COLO668 (cell line): ENCODE data around the gene BHLHE23.
A peak's percentile ranks its signal among the peaks of the same experiment; 100 is the strongest.

Source experiments
- DNase-seq: peaks from one replicate; lab custom pipeline; 2025; ENCODE audit not compliant: unreplicated experiment; lab: John Stamatoyannopoulos, UW

BHLHE23 gene

DNA sequence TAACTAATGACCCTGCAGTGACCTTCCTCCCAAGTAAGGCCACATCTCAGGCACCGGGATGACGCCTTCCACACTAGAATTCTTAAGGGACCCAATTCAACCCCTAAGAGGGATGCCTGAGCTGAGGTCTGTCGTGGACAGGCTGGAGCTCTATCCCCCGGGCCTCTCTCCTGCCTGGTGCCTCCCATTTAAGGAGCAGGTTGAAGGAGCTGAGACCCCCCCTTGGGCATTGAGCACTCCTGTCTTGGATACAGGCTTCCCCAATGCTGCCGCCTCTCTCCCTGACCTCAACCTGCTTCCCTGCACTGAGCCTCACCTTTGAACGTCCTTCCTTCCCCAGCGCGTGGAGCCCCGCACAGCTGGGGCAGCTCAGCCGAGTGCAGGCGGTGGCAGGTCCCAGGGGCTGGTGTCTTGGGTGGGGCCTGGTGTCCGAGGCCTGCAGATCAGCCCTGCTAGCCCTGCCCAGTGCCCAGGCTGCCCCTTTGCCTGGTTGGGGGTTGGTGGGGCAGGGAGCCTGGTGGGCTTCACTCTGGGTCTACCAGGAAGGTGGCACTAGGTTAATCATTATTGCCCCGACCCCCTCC, 19.9 kb upstream of the BHLHE23 start:
- no peak for DNase-seq

DNA sequence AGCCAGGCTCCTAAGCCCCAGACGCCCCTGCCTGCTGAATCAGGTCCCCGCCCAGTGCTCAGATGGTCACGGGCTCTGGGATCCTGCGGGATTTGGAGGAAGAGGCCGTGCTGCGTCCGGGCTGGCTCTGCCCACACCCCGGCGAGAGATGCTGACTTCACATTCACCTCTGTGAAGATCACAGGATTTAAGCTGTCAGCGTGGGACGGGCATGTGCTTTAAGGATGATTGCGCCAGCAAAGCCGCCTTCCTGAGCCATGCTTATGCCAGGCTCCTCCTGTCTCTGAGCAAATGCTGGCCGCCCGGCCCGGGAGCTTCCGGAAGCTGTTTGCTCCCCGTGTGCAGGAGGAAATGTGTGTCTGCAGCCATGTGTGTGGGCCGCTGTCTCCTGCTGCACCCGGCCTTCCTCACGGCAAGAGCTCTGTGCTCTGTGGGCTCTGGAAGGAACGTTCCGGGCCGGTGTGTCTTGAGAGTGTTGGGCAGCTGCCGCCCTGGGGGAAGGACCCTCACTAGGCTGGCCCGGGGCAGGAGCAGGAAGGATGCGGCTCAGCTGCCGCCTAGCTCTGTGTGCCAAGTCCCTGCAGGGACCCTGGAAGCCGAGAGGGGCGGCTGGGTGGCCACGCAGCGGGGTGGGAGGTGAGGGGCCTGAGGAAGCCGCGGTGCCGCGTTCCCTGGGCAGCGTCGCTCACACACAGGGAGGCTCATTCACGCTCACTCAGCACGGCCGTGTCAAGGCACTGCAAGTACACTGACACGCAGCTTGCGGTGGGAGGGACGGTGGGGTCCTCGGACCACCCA, 19.0 kb upstream of the BHLHE23 start:
- peak; percentile 45 for DNase-seq

DNA sequence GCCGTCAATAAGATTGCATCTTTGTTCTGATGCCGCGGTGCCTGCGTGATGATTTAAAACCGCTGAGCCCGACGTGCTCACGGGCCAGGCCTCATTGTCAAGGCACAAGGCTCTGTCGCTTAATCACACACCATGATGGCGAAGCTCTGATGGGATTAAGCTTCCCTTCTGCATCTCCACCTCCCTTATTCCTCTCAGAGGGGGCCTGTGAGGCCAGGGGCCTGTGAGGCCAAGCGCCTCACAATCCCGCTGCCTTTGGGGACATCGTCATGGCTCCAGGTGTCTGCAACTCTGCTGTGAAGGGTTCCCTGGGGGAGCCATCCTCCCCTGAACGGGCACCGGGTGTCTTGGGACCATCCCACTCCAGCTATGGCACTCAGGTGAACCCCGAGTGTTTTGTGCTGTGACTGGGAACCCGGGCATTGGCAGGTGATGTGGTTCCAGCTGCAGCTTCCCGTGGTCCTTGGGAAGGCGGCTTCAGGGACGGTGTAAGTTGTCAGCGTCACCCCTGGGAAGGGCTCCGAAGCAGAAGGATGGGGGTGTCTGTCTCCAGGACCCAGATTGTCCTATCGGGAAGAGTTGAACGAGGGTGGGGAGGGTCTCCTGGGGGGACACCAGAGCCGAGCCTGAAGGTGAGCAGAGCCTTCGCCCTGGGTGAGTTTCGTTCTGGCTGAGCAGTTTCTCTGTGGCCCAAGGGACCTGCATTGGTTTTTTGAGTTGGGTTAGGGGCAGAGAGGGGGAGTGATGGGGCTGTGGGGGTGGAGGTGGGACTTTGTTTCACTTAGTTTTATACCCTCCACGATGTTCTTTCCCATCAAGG, 18.0 kb upstream of the BHLHE23 start:
- DNase-seq = no peak

DNA sequence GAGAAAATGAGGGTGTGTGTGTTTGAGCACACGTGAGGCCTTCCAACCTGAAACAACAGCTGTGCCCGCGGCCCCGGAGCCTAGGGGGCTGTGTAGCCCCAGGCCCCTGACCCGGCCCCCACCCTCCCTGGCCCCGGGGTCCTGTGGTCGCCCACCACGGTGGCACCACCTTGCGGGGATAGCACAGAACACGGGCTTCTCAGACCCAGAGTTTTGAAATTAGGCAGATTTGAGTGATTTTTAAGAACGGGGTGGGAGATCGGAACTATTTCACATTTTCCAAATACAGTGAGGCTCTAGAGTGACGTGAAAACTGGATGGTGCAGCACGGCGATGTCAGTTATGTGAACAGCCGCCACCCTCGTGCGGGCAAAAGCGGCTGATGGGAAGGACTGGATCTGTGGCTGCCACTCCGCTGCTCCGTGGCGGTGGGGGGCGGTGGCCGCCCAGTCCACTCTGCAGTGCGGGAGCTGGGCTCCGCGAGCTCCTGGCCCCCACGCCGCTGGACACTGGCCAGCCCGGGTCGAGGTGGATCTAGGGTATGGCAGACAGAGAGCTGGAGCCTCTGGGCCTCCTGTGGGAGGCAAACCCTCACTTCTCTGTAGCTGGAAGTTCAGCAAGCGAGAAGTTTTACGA, 17.3 kb upstream of the BHLHE23 start:
- no peak for DNase-seq

DNA sequence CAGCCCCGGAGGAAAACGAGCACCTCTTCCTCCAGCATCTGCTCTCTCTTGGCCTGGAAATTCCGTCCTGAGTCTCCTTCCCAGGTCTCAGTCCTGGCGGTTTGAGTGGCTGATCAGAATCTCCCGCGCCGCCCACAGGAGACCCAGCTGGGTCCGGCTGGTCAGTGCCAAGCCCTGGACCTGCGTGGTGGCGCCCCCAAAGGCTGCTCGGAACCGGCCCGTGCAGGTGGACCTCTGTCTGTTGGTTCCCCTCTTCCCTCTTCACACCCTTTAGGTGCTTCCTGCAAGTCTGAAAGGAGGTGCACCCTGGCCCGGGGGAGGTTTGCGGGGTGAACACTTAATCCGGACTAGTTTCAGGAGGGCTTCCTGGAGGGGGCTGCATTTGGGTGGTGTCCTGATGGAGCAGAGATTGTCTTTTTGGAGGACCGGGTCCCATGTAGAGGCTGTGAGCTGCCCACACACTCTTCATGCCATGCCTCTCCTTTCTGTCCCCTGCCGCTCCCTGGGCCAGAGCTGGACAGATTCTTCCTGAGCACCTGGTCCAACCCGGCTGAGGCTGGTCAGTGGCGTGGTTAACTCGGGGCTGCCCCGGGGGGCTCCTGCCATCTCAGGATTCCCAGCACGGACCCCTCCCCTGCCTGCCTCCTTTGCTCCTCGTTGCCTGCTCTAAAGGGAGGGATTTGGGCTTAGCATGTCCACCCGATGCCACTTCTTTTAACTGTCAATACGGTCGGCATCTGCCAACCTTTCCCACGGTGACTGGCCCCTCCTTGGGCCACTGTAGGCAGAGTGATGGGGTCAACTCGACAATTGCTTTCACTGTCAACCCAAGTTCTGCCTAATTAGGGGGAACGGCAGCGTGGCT, 16.5 kb upstream of the BHLHE23 start:
- DNase-seq = no peak

DNA sequence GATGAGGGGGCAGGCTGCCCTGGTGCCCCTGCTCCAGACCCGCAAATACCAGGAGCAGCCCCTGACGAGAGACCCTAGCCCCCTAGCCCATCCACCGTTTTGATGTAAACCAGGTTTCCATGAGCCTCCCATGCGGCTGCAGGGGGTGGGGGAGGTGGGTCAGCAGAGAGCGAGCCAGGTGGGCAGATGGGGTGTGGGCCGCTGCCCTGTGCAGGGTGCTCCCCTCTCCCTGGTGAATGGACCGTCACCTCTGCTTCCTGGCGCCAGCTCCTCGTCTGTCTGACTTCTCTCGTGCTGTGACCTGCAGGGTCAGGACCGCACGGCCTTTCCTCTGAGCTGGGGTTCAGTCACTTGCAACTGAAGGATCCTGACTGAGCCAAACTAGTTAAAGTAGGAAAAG, 15.7 kb upstream of the BHLHE23 start:
- no peak for DNase-seq

DNA sequence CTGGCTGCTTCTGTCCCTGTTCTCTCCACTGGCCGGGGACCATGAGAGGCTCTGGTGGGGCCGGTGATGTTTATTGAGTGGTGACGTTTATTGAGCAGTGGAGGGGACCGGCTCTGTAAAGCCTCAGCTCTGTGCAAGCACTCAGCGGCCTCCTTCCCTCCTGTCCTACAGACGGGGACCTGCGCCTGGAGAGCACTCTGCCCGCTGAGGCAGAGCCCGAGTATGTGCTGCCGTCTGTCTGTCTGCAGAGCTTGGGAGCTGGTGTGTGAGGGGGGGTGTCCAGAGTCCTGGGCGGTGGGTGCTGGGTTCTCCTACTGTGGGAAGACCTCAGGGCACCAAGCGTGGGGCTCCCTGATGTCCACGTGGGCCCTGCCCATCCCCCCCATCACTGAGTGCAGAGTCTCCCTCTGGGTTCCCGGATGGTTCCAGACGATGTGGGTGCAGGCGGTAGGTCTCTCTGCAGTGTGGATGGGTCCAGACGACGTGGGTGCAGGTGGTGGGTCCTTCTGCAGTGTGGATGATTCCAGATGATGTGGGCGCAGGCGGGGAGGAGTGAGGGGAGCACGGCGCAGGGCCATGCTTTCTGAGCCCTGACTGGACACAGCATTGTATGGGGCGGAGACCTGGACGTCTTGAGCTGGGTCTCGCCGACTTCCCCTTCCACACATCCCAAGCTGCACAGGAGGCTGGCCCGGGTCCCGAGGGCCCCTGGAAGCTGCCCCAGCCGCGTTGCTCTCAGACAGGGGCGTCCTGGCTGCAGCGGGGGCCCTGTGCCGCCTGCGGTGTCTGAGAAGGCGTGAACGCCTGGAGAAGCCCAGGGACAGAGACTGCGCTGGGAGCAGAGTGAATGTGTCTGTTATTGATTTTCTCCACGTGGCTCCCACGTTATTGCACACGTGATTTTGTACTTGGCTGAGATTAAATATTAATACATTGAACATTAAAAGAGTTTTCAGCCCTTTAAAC, 14.9 kb upstream of the BHLHE23 start:
- DNase-seq = no peak

DNA sequence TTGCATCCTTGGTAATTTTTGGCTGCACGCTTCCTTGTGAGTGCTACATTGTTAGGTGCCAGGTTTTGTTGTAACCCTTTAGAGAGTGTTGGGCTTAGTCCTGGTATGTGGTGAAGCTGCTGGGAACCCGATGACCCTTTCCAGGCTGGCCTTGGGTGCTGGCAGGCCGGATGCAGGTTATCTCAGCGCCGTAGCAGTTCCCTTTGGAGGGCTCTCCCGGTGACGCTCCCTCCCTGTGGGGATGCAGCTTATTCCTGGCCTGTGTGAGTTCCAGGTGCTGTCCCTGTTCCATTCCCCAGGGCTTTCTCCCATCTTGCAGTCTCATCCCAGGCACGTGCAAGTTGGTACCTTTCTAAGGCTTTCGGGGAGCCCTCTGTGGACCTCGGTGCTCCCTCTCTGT, 13.9 kb upstream of the BHLHE23 start:
- no peak for DNase-seq

DNA sequence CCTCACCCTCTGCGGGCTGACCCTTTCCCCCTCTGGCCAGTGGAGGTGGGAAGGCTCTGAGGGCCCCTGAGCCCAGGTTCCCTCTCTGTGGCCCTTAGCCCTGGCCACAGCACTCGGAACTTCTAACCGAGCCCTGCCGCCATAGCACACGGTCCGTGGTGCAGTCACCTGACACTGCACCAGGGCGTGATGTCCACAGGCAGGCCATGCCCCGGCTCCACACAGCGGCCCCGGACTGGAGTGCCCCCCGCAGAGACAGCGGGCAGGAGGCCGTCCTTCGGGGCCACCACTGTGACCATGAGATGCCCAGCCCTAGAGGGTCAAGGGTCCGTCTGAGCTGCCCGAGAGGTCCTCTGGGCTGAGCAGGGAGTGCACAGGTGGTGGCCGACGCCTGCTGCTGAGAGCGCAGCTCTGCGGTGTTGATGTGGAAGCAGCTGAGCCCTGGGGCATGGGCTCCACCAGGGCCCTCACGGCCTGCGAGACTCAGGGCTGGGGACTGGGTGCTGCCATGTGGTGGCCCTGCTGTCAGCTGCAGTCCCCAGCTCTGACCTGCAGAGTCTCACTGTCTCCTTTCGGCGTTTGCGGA, 11.2 kb upstream of the BHLHE23 start:
- no peak for DNase-seq

DNA sequence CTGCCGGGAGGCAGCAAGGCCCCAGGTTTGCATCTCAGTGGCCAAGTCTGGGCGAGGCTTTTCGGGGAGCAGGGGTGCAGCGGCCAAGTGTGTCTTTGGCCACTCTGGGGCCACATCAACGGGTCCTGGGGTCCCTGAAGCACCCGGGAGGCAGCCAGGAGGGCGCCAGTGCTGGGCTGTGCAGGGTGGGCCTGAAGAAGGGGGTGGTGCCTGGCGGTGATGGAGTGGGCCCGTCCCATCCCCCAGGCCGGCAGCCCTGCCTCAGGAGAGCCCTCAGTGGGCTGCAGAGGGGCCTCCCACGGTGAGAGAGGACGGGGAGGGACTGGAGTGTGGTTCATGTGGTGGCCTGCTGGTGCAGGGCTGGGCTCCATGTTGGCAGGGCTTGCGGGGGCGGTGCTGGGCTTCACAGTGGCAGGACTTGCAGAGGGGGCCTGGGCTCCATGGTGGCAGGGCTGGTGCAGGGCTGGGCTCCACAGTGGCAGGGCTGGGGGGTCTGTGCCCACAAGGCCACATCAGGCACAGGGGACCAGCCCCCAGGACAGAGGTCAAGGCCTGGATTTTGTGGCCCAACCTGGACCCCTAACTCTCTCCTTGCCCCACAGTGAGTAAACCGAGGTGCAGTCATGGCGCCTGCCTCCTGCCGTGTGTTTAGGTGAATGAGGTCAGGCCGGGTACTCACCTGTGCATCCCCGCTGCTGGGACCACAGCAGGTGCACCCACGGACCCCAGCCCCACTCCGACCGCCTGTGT, 10.5 kb upstream of the BHLHE23 start:
- DNase-seq = no peak

DNA sequence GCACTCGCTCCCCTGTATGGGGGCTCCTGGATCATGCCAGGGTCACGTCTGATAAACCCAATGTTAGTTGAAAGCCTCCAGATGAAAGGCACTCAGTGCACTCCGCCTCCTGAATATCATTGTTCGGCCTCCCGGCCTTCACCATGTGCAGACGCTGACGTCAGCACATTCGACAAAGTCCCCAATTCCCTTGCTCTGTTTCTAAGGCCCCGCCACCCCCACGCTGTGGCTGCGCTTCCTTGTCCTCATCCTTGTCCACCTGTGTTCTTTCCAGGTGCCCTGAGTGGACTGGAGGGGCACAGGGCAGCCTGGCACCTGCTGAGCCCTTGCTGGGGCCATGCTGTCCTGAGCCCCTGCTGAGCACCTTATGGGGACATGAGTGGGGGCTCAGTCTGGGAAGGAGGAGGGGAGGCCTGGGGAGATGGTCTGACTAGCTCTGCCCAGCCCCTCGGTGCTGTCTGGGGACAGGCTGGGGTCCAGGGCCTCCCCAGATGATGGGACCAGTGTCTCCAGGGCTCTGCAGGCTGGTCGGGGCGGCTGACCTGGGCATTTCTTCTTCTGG, 9.8 kb upstream of the BHLHE23 start:
- DNase-seq = no peak

DNA sequence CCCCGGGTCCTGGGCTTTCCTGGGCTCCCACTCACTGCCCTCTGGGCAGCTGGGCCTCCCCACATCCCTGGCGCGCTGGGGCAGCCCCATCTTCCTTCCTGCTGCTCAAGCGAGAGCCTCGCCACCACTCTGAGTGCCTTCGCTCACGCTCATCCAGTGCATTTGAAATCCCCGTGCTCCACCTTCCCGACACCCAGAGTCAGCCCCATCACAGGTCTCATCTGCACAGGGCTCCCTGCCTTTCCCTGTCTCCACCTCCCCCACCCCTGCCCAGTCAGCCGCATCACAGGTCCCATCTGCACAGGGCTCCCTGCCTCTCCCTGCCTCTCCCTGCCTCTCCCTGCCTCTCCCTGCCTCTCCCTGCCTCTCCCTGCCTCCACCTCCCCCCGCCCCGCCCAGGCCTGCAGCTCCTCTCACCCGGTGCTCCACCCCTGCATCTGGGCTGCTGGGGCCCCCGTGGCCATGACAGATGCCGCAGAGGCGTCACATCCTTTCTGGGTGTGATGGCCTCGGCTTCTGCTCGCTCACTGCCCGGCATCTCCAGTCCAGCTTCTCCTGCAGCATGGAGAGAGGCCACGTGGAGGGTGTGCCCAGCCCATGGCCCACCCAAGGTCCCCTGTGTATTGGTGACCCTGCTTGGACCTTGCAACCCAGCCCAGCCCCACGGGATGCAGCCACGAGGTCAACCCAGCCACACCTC, 9.0 kb upstream of the BHLHE23 start:
- no peak for DNase-seq

DNA sequence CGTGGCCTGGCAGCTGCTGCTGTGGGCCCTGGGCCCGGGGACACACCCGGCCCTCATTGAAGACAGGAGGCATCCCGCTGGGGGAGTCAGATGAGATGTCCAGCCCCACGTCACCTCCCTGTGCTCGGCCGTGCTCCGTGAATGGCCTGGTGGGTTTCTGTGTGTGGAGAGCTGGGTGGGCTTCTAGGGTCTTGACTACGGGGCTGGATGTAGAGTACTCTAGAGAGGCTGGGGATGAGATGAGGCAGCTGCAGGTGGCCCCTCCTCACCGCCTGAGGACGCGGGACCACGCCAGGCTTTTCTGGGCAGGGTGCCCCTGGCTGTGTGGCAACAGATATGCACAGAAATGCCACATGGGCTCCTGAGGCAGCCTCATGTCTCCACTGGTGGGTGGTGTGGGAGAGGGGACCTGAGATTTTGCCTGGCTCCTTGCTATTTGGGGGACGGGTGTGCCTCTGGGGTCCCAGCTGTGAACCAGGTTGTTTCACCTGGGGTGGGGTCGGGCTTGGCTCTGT, 8.4 kb upstream of the BHLHE23 start:
- no peak for DNase-seq

DNA sequence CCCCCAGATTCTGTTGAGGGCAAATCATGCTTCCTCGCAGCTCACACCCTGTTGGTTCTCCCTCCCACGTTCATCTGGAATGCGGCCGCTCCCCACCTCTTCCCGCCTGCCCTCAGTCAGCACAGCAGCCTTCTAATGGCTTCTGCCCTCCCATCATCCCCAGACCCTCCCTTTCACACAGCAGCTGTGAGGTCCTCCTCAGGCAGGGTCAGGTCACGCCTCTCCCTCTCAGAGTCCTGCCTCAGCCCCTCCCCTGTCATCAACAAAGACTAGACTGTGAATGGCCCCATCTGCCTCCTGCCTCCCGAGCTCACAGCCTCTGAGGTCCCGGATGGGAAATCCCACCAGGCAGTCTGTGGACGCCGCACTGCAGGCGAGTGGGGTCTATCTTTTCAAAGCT, 7.9 kb upstream of the BHLHE23 start:
- no peak for DNase-seq

DNA sequence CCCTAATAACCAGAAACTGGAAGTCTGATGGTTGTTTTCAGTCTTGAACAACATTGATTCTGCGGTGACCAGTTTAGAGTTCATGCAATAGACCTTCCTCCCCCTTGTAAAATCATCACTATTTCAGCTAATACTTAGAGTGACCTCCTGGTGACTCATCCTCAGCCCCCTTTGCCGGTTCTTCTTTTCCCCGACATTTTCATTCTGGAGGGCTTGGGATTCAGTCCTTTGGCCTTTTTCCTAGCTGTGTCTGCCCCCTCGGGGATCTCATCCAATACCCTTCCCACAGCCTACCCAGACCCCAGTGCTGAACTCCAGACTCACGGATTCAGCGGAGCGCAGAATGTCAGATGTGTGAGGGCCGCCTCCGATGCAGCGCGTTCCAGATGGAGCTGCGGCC, 7.5 kb upstream of the BHLHE23 start:
- DNase-seq = no peak

DNA sequence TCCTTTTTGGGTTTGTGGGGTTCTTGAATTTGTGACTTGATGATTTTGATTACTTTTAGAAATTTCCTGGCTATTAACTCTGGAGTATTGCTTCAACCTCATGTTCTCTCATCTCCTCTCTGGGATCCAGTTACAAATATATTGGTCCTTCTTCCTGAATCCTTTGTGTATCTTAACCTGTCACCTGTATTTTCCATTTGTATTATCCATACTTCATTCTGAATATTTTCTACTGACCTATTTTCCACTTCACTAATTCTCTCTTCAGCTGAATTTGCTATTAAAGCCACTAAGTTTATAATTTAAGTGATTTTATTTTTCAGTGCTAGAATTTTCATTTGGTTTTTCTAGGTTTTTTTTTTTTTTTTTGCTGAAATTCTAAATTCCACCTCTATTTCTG, 6.4 kb upstream of the BHLHE23 start:
- no peak for DNase-seq

DNA sequence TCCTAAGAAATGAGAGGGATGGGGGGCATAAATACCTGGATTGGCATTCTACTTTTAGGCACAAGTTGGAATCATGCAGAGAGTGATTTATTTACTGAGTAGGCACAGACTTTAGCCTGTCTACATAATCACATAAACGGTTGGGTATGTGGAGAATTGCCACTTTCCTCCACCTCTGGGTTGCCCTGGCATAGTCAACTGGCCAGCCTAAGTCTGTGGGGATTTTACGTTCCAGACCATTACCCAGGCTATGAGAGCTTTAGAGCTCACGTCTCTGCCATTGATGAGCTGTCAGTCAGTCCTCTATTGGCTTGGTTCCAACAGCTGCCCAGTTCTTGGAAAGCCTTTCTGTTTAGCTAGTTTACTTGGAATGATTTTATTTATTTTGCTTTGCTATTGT, 5.0 kb upstream of the BHLHE23 start:
- peak; percentile 53 for DNase-seq
